K562 (cell line): ENCODE measurements around the gene SH3GL3.

Experiments used
- CTCF ChIP-seq, 3 experiments: IDR thresholded peaks in 2 of 3; conservative IDR thresholded peaks in 1 of 3; 2 replicates each; pipeline ENCODE4 v1.5.1; 2011 to 2012; ENCODE audit warnings: low read length in 3 of 3, mild to moderate bottlenecking in 3 of 3, control low read depth in 2 of 3, improper control_type of control experiment in 1 of 3, inconsistent platforms in 1 of 3, low read depth in 1 of 3, mixed read lengths in 1 of 3, moderate library complexity in 1 of 3; ENCODE audit not compliant: insufficient read depth in 2 of 3
- EZH2 ChIP-seq: IDR thresholded peaks from 2 replicates; pipeline ENCODE4 v1.6.1; 2012; ENCODE audit warnings: low read depth, mild to moderate bottlenecking, inconsistent platforms, low read length, borderline replicate concordance
- GATAD2B ChIP-seq: fragments of 450-650 bp; IDR thresholded peaks from 2 replicates; pipeline ENCODE4 v1.6.1; 2017; ENCODE audit warnings: mild to moderate bottlenecking, borderline replicate concordance
- NFE2 ChIP-seq: IDR thresholded peaks from 2 replicates; pipeline ENCODE4 v1.6.1; 2014; ENCODE audit warnings: antibody characterized with exemption, low read depth
- STAT6 ChIP-seq: sonication (generic); formaldehyde crosslinking; IDR thresholded peaks from 2 replicates; pipeline ENCODE4 v1.8.1; 2023; ENCODE audit warnings: mild to moderate bottlenecking, missing genetic modification reagents
- USF1 ChIP-seq: sonication (generic); formaldehyde crosslinking; IDR thresholded peaks from 2 replicates; pipeline ENCODE4 v1.9.0; 2022; ENCODE audit warnings: mild to moderate bottlenecking, missing genetic modification reagents
- ZNF121 ChIP-seq: sonication (generic); formaldehyde crosslinking; conservative IDR thresholded peaks from 2 replicates; pipeline ENCODE4 v1.8.0; 2022; ENCODE audit warnings: missing genetic modification reagents
- ZNF639 ChIP-seq, 2 experiments: fragments of 200-800 bp in 1 of 2; sonication (Bioruptor generic) in 1 of 2; sonication (generic) in 1 of 2; formaldehyde crosslinking in 1 of 2; IDR thresholded peaks in 1 of 2; conservative IDR thresholded peaks in 1 of 2; 2 replicates each; pipeline versions ENCODE4 v1.5.0 to v1.6.1; 2016 to 2020; ENCODE audit warnings: missing compliant biosample characterization in 1 of 2, missing genetic modification characterization in 1 of 2, missing genetic modification reagents in 1 of 2

- no peak for TF ChIP-seq USF1 (CRISPR knock-in tag)
- no peak for TF ChIP-seq EZH2
- TF ChIP-seq STAT6 (CRISPR knock-in tag) = no peak
- TF ChIP-seq GATAD2B = no peak
- TF ChIP-seq ZNF121 (CRISPR knock-in tag) = no peak
- no peak for TF ChIP-seq ZNF639 (CRISPR knock-in tag; conservative IDR thresholded peaks at IDR 0.05 in 1 of 2, IDR thresholded peaks at IDR 0.05 in 1 of 2)
- no peak for TF ChIP-seq NFE2
- no peak for TF ChIP-seq CTCF (IDR thresholded peaks at IDR 0.05 in 2 of 3, conservative IDR thresholded peaks at IDR 0.05 in 1 of 3; ENCODE audit: insufficient read depth in 2 of 3, low read depth in 1 of 3, low read length in 3 of 3)
Observed at GRCh38 chr15:83533410-83533962, 86.3 kb downstream of the SH3GL3 start.
